Esophagus squamous epithelium (tissue), 4 donors: ENCODE results near the gene TBCD.

ENCODE experiments used
- POLR2A ChIP-seq, 4 donors: fragments of 450-650 bp; IDR thresholded peaks; one replicate each; pipeline ENCODE4 v1.6.1; 2017; ENCODE audit warnings: antibody characterized with exemption in 4 of 4, mild to moderate bottlenecking in 4 of 4, moderate library complexity in 3 of 4
- TF ChIP-seq, protein P1 (sequence below), 6 experiments: fragments of 450-650 bp in 4 of 6; fragments of 200-600 bp in 2 of 6; sonication (generic) in 2 of 6; IDR thresholded peaks; one replicate each; pipeline ENCODE4 v1.5.1; 2016 to 2019; ENCODE audit warnings: antibody characterized with exemption in 6 of 6, mild to moderate bottlenecking in 4 of 6, moderate library complexity in 4 of 6

DNA sequence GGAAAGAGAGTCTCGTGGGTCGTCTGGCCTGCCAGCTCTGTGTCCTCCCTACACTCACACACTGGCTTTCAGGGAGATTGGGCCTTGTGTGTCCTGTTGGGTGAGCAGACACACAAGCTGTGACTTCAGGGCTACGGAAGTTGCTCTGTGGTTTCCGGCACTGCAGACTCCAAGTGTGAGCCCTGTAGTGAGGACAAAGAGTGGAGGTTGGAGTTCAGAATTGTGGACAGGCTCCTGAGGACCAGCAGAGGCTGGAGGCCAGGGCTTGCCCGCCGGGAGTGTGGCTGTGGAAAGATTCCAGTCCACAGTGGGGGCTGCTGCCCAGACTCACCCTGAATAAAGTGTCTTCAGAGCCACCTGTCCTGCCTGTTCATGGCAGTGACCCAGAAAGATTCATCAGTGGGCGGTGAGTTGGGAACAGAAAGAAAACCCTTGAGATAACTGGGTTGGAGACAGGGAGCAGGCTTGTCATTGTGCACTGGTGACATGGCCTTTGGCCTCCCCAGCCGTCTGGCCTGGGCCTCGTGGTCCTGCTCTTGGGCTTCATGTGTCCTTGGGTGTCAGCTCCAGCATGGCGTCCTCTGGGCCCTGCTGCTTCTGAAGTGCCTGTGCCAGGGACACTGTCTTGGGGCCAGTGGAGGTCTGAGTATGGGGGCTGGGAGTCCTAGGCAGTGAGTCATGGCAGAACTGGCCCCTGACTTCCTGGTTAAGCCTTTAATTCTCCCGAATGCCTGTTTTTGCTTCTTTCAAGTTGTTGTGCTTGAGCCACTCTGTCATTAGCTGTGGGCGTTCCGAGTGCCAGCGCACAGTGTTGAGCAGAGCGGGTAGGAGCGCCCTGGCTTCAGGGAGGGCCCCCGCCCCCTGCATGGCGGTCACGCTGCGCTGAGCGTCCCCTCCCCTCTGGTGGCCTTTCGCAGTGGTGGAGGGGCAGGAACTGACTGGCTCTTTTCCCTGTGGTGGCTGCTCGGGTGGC, 107.9 kb downstream of the TBCD start:
- TF ChIP-seq POLR2A (IDR thresholded peaks at IDR 0.05): peak in 1 of 4 donors; percentile 6
- TF ChIP-seq, protein P1, sequence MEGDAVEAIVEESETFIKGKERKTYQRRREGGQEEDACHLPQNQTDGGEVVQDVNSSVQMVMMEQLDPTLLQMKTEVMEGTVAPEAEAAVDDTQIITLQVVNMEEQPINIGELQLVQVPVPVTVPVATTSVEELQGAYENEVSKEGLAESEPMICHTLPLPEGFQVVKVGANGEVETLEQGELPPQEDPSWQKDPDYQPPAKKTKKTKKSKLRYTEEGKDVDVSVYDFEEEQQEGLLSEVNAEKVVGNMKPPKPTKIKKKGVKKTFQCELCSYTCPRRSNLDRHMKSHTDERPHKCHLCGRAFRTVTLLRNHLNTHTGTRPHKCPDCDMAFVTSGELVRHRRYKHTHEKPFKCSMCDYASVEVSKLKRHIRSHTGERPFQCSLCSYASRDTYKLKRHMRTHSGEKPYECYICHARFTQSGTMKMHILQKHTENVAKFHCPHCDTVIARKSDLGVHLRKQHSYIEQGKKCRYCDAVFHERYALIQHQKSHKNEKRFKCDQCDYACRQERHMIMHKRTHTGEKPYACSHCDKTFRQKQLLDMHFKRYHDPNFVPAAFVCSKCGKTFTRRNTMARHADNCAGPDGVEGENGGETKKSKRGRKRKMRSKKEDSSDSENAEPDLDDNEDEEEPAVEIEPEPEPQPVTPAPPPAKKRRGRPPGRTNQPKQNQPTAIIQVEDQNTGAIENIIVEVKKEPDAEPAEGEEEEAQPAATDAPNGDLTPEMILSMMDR (IDR thresholded peaks at IDR 0.05): peak in 1 of 6 experiments; percentile 11
